HG03066 (cell line): ENCODE results near the gene MYL5.
"Not testable (repeated sequence)": the region's sequence is repeated elsewhere in the genome, so short reads cannot be mapped to it uniquely, and the experiment has no call there.

Source experiments
- ATAC-seq: cut with Tn5 transposase; IDR thresholded peaks from one replicate; pipeline ENCODE4 v1.9.1; 2021; ENCODE audit warnings: low read depth; ENCODE audit not compliant: unreplicated experiment

Gene MYL5

DNA sequence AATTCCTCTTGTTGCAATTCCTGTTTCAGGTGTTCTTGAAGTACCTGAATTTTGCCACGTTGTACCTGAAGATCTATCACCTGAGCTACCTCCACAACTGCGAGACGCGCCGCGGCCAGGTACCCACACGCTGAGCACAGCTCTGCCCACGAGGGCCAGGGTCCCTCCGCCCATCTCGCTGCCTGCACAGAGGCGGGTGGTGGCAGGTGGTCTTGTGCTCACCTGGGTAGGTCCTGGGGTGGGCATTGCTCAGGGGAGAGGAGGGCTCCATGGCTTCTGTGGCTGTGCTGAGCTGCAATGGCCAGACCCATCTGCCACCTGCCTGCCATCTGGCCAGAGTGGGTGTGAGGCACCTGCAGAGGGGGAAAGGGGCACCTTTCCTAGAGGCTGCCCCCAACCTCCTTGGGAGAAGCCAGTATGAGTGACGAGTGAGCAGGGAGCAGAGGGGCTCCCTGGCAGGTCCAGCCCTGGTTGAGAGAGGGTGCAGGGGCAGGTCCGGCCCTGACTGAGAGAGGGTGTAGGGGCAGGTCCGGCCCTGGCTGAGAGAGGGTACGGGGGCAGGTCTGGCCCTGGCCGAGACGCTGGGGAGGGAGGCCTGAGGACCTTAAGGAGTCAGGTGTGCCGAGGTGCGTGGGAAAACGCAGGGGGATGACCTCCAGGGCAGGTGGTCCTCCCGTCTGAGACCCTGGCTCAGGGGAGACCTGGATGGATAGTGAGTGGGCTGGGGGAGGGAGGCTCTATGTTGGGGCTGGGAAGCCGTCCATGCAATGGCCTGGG, 38.3 kb upstream of the MYL5 start:
- ATAC-seq, result no peak

- ATAC-seq, result no peak
These were observed 37.6 kb upstream of the MYL5 start for GRCh38 chr4:636628-637159.

- ATAC-seq, result no peak
These were observed 36.6 kb upstream of the MYL5 start for GRCh38 chr4:637536-638280.

GRCh38 chr4:642366-642765, 32.0 kb upstream of the MYL5 start:
- ATAC-seq, result not testable (repeated sequence)

- ATAC-seq, result no peak
These were observed 27.9 kb upstream of the MYL5 start for GRCh38 chr4:646460-646859.

DNA sequence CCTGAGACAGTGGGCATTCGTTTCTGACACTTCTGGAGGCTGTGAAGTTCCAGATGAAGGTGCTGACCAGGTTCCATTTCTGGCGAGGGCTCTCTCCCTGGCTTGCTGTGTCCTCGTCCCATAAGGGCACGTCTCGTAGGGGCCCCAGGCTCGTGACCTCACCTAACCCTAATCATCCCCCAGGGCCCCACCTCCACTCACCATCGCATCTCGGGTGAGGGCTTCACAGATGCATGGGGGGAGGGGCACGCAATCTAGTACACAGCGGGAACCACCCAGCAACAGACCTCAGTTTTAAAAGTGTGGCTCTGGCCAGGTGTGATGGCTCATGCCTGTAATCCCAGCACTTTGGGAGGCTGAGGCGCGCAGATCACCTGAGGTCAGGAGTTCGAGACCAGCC, 26.9 kb upstream of the MYL5 start:
- no peak for ATAC-seq

GRCh38 chr4:648579-649292, 25.6 kb upstream of the MYL5 start:
- ATAC-seq, result no peak

- ATAC-seq, result no peak
These were observed 25.1 kb upstream of the MYL5 start for GRCh38 chr4:649293-649625.

- ATAC-seq, result no peak
These were observed 24.5 kb upstream of the MYL5 start for GRCh38 chr4:649751-650310.

DNA sequence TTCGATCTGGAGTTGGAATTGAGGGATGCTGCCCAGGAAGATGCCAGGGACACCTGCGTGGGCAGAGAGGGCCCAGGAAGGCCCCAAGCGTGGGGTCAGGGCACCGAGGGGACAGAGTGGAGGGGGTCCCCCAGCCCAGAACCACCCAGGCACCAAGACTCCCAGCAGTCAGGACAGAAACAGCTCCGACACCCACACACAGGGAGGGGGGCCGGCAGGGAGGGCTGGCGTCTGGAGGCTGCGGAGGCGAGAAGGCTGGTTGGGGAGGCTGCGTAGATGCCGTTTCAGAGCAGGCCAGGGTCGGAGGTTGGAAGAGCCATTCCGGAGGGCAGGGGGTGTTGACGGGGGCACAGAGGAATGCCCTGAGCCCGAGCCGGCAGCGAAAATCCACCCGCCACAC, 23.9 kb upstream of the MYL5 start:
- no peak for ATAC-seq

DNA sequence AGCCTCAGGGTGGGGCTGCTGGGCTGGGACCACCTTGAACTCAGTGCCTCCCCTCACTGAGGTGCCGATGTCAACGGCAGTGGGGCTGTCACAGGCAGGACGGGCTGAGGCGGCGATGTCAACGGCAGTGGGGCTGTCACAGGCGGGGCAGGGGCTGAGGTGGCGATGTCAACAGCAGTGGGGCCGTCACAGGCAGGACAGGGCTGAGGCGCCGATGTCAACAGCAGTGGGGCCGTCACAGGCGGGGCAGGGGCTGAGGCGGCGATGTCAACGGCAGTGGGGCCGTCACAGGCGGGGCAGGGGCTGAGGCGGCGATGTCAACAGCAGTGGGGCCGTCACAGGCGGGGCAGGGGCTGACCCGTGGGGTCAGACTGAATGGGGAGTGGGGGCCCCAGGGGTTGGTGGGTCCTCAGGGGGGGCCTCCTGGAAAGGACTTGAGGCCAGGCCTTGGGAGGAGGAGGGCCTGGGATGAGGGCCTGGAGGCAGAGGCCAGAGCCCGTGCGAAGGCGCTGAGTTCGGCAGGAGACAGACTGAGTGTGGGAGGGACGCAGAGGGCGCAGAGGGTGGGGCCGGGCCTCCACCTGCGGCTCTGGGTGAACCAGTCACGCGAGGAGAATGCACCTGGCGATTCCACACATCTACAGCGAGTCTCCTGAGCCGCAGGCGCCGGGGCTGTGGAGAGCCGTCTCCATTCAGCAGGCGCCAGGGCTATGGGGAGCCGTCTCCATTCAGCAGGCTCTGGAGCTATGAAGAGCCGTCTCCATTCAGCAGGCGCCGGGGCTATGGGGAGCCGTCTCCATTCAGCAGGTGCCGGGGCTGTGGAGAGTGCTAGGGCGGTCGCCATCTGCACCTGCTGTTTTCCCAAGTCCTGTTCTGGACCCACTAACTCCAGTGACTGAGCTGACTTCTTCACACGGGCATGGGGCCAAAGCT, 23.1 kb upstream of the MYL5 start:
- no peak for ATAC-seq

GRCh38 chr4:651884-652642, 22.3 kb upstream of the MYL5 start:
- no peak for ATAC-seq

DNA sequence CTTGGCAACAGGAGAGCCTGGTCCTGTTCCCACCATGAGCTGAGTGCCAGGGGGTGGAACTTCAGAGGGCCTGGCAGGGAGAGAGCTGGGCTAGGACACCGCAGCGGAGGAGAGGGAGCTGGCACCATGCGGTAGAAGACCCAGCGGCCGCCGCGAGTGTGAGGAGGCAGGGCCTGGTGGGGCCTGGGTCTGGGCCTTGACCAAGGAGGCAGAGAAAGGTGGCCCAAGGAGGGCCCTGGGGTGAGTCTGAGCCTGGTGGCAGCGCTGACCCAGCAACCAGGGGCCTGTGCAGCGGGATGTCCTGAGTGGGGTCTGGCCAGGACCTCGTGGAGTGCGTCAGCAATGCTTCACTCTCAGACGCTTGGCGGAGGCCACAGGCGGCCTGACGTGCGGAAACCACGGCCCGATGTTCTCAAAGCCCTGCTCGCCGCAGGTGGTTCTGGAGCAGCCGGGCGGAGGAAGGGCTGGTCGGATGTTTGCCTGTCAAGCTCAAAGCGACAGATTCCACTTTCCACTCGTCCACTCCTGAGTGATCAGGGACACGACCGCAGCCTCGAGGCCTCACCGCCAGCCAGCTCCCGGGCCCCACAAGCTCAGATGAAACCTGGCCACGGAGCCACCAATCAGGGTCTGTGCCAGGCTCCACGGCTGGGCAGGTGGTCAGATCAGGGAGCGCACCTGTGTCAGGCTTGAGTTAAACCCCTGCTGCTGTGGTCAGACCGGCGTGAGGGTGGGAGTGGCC, 21.1 kb upstream of the MYL5 start:
- no peak for ATAC-seq

GRCh38 chr4:653831-654502, 20.4 kb upstream of the MYL5 start:
- no peak for ATAC-seq

- no peak for ATAC-seq
These were observed 19.9 kb upstream of the MYL5 start for GRCh38 chr4:654503-654845.

DNA sequence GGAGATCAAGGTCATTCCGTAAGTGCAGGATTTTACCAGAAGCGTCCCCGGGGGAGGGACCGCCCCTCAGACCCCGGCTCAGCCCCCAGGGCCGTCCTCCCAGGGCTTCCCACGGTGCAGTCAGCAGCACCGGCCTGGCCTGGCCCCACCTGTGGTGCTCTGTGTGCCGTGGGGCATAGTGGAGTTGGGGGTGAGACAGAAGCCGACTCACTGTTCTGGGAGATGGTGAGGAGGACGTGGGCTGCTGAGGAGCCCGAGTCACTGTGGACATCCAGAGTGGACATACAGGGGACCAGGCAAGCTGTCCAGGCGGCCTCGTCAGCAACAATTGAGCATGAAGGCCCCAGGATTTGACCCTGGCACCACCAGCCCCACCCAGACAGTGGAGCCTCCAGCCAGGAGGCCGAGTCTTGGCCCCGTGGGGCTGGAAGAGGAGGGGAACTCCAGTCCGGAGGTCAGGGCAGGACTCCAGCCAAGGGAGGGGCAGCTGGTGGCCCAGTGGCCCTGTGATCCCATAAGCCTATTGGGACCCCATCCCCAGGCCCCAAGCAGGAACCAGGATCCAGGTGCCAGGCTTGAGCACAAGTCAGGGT, 19.4 kb upstream of the MYL5 start:
- no peak for ATAC-seq

DNA sequence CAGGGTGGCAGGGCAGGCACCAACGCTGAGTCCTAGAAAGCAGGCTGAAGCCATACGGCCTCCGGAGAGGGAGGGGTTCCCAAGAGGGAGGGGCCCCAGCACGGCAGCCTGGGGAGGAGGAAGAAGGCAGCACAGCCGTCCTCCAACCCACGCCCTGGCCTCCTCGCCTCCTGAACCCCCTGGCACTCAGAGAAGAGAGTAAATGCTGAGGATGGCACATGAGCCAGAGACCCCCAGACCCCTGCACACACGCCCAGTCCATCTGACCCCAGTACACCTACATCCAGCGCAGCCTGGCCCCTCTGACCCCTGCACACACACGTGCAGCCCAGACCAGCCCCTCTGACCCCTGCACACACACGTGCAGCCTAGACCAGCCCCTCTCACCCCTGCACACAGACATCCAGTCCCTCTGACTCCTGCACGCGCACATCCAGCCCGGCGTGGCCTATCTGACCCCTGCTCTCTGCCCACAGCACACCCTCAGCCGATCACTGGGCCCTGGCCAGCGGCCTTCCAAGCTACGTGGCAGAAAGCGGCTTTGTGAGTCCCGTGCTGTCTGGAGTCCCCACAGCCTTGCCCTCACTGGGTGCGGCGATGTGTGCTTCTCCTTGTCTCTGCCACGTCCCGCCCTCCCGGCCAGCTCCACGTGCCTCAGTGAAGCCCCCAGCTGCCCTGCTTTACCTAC, 18.7 kb upstream of the MYL5 start:
- no peak for ATAC-seq
